B cell (primary cell): ENCODE data around the gene KRT72.

Source experiments
- CTCF ChIP-seq: fragments of 200-600 bp; IDR thresholded peaks from one replicate; pipeline ENCODE4 v1.8.0; 2022; ENCODE audit warnings: antibody characterized with exemption, mild to moderate bottlenecking
- EZH2 ChIP-seq: IDR thresholded peaks from 2 replicates; pipeline ENCODE4 v1.6.1; 2012; ENCODE audit warnings: borderline replicate concordance, low read depth, mild to moderate bottlenecking, moderate library complexity, low read length; ENCODE audit not compliant: insufficient read depth, poor library complexity, severe bottlenecking

- TF ChIP-seq CTCF (no peak), EZH2 (no peak)
These were observed 3.6 kb upstream of the KRT72 start for GRCh38 chr12:52604859-52605258.
